Measurements from ENCODE around the gene RANBP9. TPM values are rescaled to one million over a fixed set of nuclear protein-coding genes. Genes with fewer than 3 reads are reported as not detected.

The RANBP9 gene
- total and polyA plus RNA-seq, 4 donors: 5.8 to 25.2 (median 14.1) TPM

- no peak for TF ChIP-seq ZBTB33 (IDR thresholded peaks at IDR 0.05)
- TF ChIP-seq RXRA (IDR thresholded peaks at IDR 0.05): no peak
- TF ChIP-seq TAF1 (conservative IDR thresholded peaks at IDR 0.05): no peak
These were observed 98.5 kb downstream of the RANBP9 start (continued) for GRCh38 chr6:13613029-13613594.

GRCh38 chr6:13611715-13612114 lies 99.9 kb downstream of the RANBP9 start:
- WGBS: 68% methylated on average over 4 of the region's 4 CpGs
- peaks cover 0 to 23% (median 13%) of the 10 kb centered on the region in 4 donors for H3K4me1 ChIP-seq (ENCODE audit: control insufficient read depth in 4 of 4, insufficient read depth in 4 of 4, low read length in 3 of 4)
- peaks cover 0 to 6% (median 2%) of the 10 kb centered on the region in 4 donors for H3K36me3 ChIP-seq (ENCODE audit: control insufficient read depth in 4 of 4, insufficient read depth in 3 of 4, low read depth in 1 of 4, low read length in 3 of 4)
- H3K4me3 ChIP-seq (ENCODE audit: low read depth in 1 of 3, low read length in 3 of 3): no peak overlapping the region
- no peak for TF ChIP-seq SP1 (IDR thresholded peaks at IDR 0.05)
- TF ChIP-seq RXRA (IDR thresholded peaks at IDR 0.05): no peak
- TF ChIP-seq TAF1 (conservative IDR thresholded peaks at IDR 0.05): no peak
- TF ChIP-seq FOXA2 (IDR thresholded peaks at IDR 0.05): no peak
- no peak for DNase-seq (ENCODE audit: low spot score)
- H3K9ac ChIP-seq (ENCODE audit: low read depth in 1 of 2, low read length in 2 of 2): no peak overlapping the region
- H3K27me3 ChIP-seq (ENCODE audit: control insufficient read depth in 4 of 4, insufficient read depth in 4 of 4, low read length in 3 of 4): no peaks in the 10 kb centered on the region
- no peaks in the 10 kb centered on the region for H3K9me3 ChIP-seq (ENCODE audit: control insufficient read depth in 4 of 4, low read length in 3 of 4)
- H3K27ac ChIP-seq (ENCODE audit: low read depth in 1 of 2, low read length in 2 of 2): no peak overlapping the region

- 94% methylated on average over 4 of the region's 4 CpGs for WGBS
- Histone ChIP-seq H3K4me3 (ENCODE audit: low read depth in 1 of 3, low read length in 3 of 3) (no peak overlapping the region), H3K27me3 (ENCODE audit: control insufficient read depth in 4 of 4, insufficient read depth in 4 of 4, low read length in 3 of 4) (no peaks in the 10 kb centered on the region), H3K36me3 (ENCODE audit: control insufficient read depth in 4 of 4, insufficient read depth in 3 of 4, low read depth in 1 of 4, low read length in 3 of 4) (peaks cover 0 to 41% (median 23%) of the 10 kb centered on the region in 4 donors), H3K27ac (ENCODE audit: low read depth in 1 of 2, low read length in 2 of 2) (no peak overlapping the region), H3K9me3 (ENCODE audit: control insufficient read depth in 4 of 4, low read length in 3 of 4) (no peaks in the 10 kb centered on the region), H3K9ac (ENCODE audit: low read depth in 1 of 2, low read length in 2 of 2) (no peak overlapping the region), H3K4me1 (ENCODE audit: control insufficient read depth in 4 of 4, insufficient read depth in 4 of 4, low read length in 3 of 4) (no peaks in the 10 kb centered on the region)
- DNase-seq (ENCODE audit: low spot score): no peak
- TF ChIP-seq NR2F2 (IDR thresholded peaks at IDR 0.05) (no peak), RXRA (IDR thresholded peaks at IDR 0.05) (no peak), GABPA (IDR thresholded peaks at IDR 0.05 in 1 of 2, conservative IDR thresholded peaks at IDR 0.05 in 1 of 2) (no peak), HNF4G (IDR thresholded peaks at IDR 0.05) (no peak), HNF4A (conservative IDR thresholded peaks at IDR 0.05) (no peak), SP1 (IDR thresholded peaks at IDR 0.05) (no peak), ZBTB33 (IDR thresholded peaks at IDR 0.05) (no peak), FOXA1 (IDR thresholded peaks at IDR 0.05) (no peak)
- TF ChIP-seq, protein P1, sequence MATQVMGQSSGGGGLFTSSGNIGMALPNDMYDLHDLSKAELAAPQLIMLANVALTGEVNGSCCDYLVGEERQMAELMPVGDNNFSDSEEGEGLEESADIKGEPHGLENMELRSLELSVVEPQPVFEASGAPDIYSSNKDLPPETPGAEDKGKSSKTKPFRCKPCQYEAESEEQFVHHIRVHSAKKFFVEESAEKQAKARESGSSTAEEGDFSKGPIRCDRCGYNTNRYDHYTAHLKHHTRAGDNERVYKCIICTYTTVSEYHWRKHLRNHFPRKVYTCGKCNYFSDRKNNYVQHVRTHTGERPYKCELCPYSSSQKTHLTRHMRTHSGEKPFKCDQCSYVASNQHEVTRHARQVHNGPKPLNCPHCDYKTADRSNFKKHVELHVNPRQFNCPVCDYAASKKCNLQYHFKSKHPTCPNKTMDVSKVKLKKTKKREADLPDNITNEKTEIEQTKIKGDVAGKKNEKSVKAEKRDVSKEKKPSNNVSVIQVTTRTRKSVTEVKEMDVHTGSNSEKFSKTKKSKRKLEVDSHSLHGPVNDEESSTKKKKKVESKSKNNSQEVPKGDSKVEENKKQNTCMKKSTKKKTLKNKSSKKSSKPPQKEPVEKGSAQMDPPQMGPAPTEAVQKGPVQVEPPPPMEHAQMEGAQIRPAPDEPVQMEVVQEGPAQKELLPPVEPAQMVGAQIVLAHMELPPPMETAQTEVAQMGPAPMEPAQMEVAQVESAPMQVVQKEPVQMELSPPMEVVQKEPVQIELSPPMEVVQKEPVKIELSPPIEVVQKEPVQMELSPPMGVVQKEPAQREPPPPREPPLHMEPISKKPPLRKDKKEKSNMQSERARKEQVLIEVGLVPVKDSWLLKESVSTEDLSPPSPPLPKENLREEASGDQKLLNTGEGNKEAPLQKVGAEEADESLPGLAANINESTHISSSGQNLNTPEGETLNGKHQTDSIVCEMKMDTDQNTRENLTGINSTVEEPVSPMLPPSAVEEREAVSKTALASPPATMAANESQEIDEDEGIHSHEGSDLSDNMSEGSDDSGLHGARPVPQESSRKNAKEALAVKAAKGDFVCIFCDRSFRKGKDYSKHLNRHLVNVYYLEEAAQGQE (IDR thresholded peaks at IDR 0.05): no peak
- TF ChIP-seq, protein P2, sequence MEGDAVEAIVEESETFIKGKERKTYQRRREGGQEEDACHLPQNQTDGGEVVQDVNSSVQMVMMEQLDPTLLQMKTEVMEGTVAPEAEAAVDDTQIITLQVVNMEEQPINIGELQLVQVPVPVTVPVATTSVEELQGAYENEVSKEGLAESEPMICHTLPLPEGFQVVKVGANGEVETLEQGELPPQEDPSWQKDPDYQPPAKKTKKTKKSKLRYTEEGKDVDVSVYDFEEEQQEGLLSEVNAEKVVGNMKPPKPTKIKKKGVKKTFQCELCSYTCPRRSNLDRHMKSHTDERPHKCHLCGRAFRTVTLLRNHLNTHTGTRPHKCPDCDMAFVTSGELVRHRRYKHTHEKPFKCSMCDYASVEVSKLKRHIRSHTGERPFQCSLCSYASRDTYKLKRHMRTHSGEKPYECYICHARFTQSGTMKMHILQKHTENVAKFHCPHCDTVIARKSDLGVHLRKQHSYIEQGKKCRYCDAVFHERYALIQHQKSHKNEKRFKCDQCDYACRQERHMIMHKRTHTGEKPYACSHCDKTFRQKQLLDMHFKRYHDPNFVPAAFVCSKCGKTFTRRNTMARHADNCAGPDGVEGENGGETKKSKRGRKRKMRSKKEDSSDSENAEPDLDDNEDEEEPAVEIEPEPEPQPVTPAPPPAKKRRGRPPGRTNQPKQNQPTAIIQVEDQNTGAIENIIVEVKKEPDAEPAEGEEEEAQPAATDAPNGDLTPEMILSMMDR (IDR thresholded peaks at IDR 0.05; ENCODE audit: low read depth, low read length, missing input control): no peak
These were observed 106.0 kb downstream of the RANBP9 start for GRCh38 chr6:13605634-13606033.

All from liver (tissue), 9 donors.